ENCODE results near the gene CCNC.

Gene CCNC

DNA sequence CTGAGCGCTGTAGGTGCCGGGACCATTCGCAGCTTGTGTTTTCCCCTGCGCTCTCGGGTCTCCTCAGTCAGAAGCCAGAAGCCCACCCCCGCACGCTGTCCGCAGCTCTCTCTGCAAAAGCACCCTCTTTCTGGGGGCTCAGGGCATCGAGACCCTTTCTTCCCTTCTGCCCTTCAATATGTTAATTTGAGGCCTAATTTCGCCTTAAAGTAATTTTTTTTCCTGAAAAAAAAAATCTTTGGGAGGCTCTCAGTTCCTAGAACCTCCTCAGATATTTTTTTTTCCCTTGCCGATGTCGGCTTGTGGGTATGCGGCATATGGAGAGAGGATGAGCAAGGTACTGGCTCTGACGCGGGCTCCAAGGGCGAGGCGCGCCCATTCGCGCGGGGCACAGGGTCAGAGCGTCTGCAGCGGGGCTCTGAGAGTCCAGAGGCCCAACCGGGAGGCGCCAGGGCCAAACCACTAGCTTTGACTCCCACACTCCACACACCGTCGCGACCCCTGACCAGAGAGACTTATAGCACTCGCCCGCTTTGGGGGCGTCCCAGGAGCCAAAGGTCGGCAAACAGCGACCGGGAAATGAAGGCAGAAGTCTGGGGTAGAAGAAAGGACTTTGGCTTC lies 39.1 kb upstream of the CCNC start:
- ChIA-PET POLR2A (no interaction called here), CTCF (no interaction called here)
- TF ChIP-seq FOXK2 (IDR thresholded peaks at IDR 0.05) (no peak), NFRKB (IDR thresholded peaks at IDR 0.05) (no peak), L3MBTL2 (conservative IDR thresholded peaks at IDR 0.05) (no peak), FOXA1 (IDR thresholded peaks at IDR 0.05) (no peak), TARDBP (IDR thresholded peaks at IDR 0.05) (no peak), SP1 (IDR thresholded peaks at IDR 0.05) (no peak), CTBP1 (IDR thresholded peaks at IDR 0.05; ENCODE audit: borderline replicate concordance) (no peak), PKNOX1 (IDR thresholded peaks at IDR 0.05) (no peak), LEF1 (IDR thresholded peaks at IDR 0.05; ENCODE audit: borderline replicate concordance) (no peak), ARNT (IDR thresholded peaks at IDR 0.05) (no peak), HDGF (IDR thresholded peaks at IDR 0.05; ENCODE audit: borderline replicate concordance) (no peak), ZNF384 (IDR thresholded peaks at IDR 0.05) (no peak), SUZ12 (IDR thresholded peaks at IDR 0.05) (no peak), FOXM1 (IDR thresholded peaks at IDR 0.05; ENCODE audit: borderline replicate concordance) (no peak), BHLHE40 (IDR thresholded peaks at IDR 0.05; ENCODE audit: borderline replicate concordance) (no peak), ELF4 (IDR thresholded peaks at IDR 0.05) (no peak)

DNA sequence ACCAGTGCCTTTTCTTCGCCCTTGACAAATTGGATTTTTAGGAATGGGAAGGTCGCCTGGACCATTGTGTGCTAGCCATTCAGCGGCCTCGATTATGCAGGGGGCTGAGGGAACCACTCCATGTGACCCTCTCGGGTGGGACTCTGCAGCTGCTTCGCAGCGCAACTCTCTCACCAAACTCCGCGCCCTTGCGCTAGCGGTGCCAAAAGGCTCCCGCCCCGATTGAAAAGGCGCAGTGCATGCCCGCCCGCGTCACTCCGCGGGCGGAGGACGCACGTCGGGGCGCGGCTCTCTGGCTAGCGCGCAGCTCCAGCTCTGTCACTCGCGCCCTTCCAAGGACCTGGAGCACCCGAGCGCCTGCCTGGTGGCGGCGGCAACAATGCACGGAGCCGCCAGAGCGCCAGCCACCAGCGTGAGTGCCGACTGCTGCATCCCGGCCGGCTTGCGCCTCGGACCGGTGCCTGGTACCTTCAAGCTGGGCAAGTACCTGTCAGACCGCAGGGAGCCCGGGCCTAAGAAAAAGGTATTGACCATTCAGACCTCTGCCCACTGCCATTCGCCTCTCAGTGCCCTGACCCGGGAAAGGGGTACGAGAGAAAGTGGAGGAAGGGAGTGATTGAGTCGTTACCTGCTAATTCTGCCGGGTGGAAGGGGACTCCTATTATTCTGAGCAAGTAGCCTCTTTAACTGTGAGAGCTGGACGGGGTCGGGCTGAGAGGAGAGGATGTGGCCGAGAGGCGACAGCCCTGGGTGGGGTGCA lies 38.4 kb upstream of the CCNC start, which contains the start of gene PRDM13:
Gene PRDM13, plus strand, starts transcription at position 178 of the 760 bp plus-strand sequence. Its CDS starts 202 bp downstream, at position 380.
- ChIA-PET POLR2A (no interaction called here), CTCF (no interaction called here)
- TF ChIP-seq TARDBP (IDR thresholded peaks at IDR 0.05) (no peak), NFRKB (IDR thresholded peaks at IDR 0.05) (no peak), FOXM1 (IDR thresholded peaks at IDR 0.05; ENCODE audit: borderline replicate concordance) (no peak), ARNT (IDR thresholded peaks at IDR 0.05) (no peak), HDGF (IDR thresholded peaks at IDR 0.05; ENCODE audit: borderline replicate concordance) (no peak), FOXA1 (IDR thresholded peaks at IDR 0.05) (no peak), BHLHE40 (IDR thresholded peaks at IDR 0.05; ENCODE audit: borderline replicate concordance) (no peak), CTBP1 (IDR thresholded peaks at IDR 0.05; ENCODE audit: borderline replicate concordance) (no peak), SUZ12 (IDR thresholded peaks at IDR 0.05) (no peak)
- DNase-seq (ENCODE audit: extremely low spot score), result no peak

More for the DNA sequence above, 39.1 kb upstream of the CCNC start:
- no peak for DNase-seq (ENCODE audit: extremely low spot score)

DNA sequence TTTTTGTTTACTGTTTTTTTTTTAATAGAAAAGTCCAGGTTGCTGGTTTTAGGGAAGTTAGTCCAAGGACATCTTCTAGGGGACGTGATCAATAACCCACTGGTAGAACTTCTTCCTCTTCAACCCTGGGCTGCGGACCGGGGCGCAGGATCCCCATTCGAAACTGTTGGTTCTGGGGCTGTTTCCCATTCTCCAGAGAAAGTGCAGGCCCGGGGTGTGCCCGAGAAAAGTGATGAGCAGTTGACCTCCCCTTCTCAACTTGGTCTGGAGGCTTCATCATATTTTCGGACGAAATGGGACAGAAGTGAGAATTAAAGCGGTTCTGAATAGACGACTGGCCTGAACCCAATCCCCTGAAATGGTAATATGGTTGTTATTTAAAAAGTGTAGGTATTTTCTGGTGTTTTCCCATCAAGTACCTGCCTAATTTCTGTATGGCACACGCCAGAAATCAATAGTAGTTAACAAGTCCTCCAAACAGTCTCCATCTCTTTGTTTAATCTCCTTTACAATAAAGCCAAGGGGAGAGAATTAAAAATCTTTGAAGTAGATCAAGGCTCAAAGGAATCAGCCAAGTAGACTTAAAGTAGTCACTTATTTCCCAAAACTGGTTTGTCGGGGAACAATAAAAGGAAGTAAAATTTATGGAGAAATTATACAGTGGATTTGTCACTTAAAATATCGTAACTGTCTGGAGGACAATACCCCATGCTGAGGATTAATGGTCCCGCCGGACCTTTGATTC lies 37.6 kb upstream of the CCNC start:
- DNase-seq (ENCODE audit: extremely low spot score), result no peak
- POLR2A ChIA-PET, result no interaction called here
- TF ChIP-seq SP1 (IDR thresholded peaks at IDR 0.05) (no peak), SUZ12 (IDR thresholded peaks at IDR 0.05) (no peak)
- CTCF ChIA-PET, result no interaction called here

GRCh38 chr6:99605074-99605734 lies 36.7 kb upstream of the CCNC start:
- no peak for TF ChIP-seq CTBP1 (IDR thresholded peaks at IDR 0.05; ENCODE audit: borderline replicate concordance)
- no peak for TF ChIP-seq BHLHE40 (IDR thresholded peaks at IDR 0.05; ENCODE audit: borderline replicate concordance)
- no peak for TF ChIP-seq FOXK2 (IDR thresholded peaks at IDR 0.05)
- no peak for TF ChIP-seq PKNOX1 (IDR thresholded peaks at IDR 0.05)
- no peak for TF ChIP-seq L3MBTL2 (conservative IDR thresholded peaks at IDR 0.05)
- no peak for TF ChIP-seq FOXM1 (IDR thresholded peaks at IDR 0.05; ENCODE audit: borderline replicate concordance)
- no peak for TF ChIP-seq ARNT (IDR thresholded peaks at IDR 0.05)
- TF ChIP-seq ZNF384 (IDR thresholded peaks at IDR 0.05), result no peak
- no peak for TF ChIP-seq SP1 (IDR thresholded peaks at IDR 0.05)
- no peak for TF ChIP-seq LEF1 (IDR thresholded peaks at IDR 0.05; ENCODE audit: borderline replicate concordance)
- no peak for TF ChIP-seq NFRKB (IDR thresholded peaks at IDR 0.05)
- TF ChIP-seq SUZ12 (IDR thresholded peaks at IDR 0.05), result no peak
- no peak for TF ChIP-seq FOXA1 (IDR thresholded peaks at IDR 0.05)
- no peak for TF ChIP-seq ELF4 (IDR thresholded peaks at IDR 0.05)
- no peak for TF ChIP-seq TARDBP (IDR thresholded peaks at IDR 0.05)
- no peak for TF ChIP-seq HDGF (IDR thresholded peaks at IDR 0.05; ENCODE audit: borderline replicate concordance)
- POLR2A ChIA-PET, result no interaction called here
- CTCF ChIA-PET, result no interaction called here
- DNase-seq (ENCODE audit: extremely low spot score), result no peak

- POLR2A ChIA-PET, result interaction anchor here (0.7 to 1.2 kb wide), 2 partner anchors 11 to 65 kb away, joined by 3 read pairs; no protein-coding TSS in a partner anchor
- TF ChIP-seq FOXK2 (IDR thresholded peaks at IDR 0.05) (no peak), TARDBP (IDR thresholded peaks at IDR 0.05) (no peak), FOXA1 (IDR thresholded peaks at IDR 0.05) (no peak), LEF1 (IDR thresholded peaks at IDR 0.05; ENCODE audit: borderline replicate concordance) (no peak), HDGF (IDR thresholded peaks at IDR 0.05; ENCODE audit: borderline replicate concordance) (no peak), ZNF384 (IDR thresholded peaks at IDR 0.05) (no peak), CTBP1 (IDR thresholded peaks at IDR 0.05; ENCODE audit: borderline replicate concordance) (no peak), SUZ12 (IDR thresholded peaks at IDR 0.05) (no peak), ELF4 (IDR thresholded peaks at IDR 0.05) (no peak), SP1 (IDR thresholded peaks at IDR 0.05) (no peak), ARNT (IDR thresholded peaks at IDR 0.05) (no peak), NFRKB (IDR thresholded peaks at IDR 0.05) (no peak), BHLHE40 (IDR thresholded peaks at IDR 0.05; ENCODE audit: borderline replicate concordance) (no peak)
Measured at GRCh38 chr6:99604166-99605073, 36.0 kb upstream of the CCNC start.

More at GRCh38 chr6:99604166-99605073, 36.0 kb upstream of the CCNC start:
- CTCF ChIA-PET, result no interaction called here
- DNase-seq (ENCODE audit: extremely low spot score), result no peak
